ENCODE measurements around the gene TAS2R30. TPM values are rescaled to one million over a fixed set of nuclear protein-coding genes. Genes with fewer than 3 reads are reported as not detected.

TAS2R30 gene
- total RNA-seq, 6 experiments from 2014 or later, result 0.26 to 0.46 (median 0.32) TPM

DNA sequence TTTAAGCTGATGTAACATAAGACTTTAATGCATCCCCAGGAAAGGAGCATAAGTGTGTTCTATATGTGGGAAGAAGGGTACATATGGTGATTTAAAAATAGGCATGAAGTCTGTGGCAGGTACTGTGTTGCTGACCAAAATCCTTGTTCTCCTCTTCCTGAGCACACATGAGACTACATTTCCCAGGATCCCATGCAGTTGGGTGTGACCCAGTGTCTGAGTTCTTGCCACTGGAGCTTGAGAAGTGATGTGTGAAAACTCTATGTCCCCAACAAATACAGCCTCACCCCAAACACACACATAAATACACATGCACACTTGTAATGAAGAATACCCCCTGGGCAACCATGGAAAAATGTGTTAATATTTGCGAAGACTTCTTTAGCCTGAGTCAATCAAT, 28.1 kb upstream of the TAS2R30 start:
- peaks cover 24% of the 10 kb centered on the region for H3K4me1 Mint-ChIP-seq (ENCODE audit: low read depth)
- no peaks in the 10 kb centered on the region for H3K9me3 Mint-ChIP-seq
- peaks cover 50% of the 10 kb centered on the region for H3K36me3 Mint-ChIP-seq (ENCODE audit: low read depth)
- DNase-seq, result no peak
- H3K27me3 Mint-ChIP-seq (ENCODE audit: insufficient read depth), result no peaks in the 10 kb centered on the region
- no peak for TF ChIP-seq CTCF (IDR thresholded peaks at IDR 0.05)
- H3K4me3 Mint-ChIP-seq, result no peak overlapping the region
- H3K27ac Mint-ChIP-seq, result no peak overlapping the region

DNA sequence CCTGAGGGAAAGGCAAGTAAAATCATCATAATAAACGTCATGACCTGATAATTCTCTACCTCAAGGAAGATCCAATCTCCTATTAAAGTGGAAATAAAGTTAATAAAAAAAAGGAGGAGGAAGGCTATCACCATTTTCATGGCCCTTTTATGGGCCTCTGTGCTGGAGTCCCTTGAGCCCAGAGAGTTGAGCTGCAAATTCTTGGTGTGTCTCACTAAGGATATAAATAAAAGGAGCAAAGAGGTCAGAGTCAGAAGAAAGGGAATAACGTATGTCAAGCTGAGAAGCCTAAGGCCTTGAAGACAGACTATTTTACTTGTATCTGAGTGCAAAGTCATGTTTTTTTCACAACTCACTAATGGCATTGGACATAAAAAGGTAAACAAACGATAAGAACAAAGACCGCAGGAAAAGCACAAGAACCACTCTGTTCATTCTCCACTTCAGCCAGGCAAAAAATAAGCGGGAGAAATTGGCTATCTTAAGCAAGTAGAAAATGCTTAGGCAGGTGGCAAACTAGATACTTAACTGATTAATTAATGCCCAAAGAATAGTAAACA, 24.5 kb upstream of the TAS2R30 start:
- Mint-ChIP-seq H3K27me3 (ENCODE audit: insufficient read depth) (no peaks in the 10 kb centered on the region), H3K27ac (no peak overlapping the region), H3K4me3 (no peak overlapping the region), H3K36me3 (ENCODE audit: low read depth) (peaks cover 56% of the 10 kb centered on the region), H3K4me1 (ENCODE audit: low read depth) (peaks cover 10% of the 10 kb centered on the region), H3K9me3 (peaks cover 4% of the 10 kb centered on the region)
- TF ChIP-seq CTCF (IDR thresholded peaks at IDR 0.05), result no peak
- no peak for DNase-seq

DNA sequence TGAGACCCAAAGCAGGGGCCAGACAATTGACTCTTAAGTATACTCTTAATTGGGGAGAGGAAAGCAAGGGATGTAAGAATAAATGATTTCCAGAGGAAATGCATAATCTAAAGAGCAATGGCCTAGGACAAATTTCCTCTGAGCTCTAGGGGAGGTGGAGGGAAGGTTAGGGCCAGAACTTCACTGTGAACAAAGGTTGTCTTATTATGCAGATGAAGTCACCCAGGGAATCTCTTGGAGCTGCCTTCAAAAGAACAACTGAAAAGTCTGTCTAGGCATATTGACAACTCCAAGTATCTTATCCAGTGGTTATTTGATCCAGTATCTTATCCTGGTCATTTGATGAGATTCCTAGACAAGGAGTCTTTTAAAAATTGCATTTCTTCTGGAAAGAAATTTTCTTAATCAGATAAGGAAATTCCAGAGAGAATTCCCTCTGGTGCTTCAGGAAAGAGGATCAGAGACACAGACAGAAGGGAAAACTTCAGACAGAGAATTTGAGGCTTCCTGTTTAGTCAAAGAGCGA, 20.0 kb upstream of the TAS2R30 start:
- Mint-ChIP-seq H3K27me3 (ENCODE audit: insufficient read depth) (no peaks in the 10 kb centered on the region), H3K36me3 (ENCODE audit: low read depth) (peaks cover 49% of the 10 kb centered on the region), H3K9me3 (peaks cover 4% of the 10 kb centered on the region), H3K4me3 (no peak overlapping the region), H3K27ac (no peak overlapping the region), H3K4me1 (ENCODE audit: low read depth) (no peaks in the 10 kb centered on the region)
- no peak for DNase-seq
- TF ChIP-seq CTCF (IDR thresholded peaks at IDR 0.05), result no peak

GRCh38 chr12:11152725-11153124, 18.3 kb upstream of the TAS2R30 start:
- DNase-seq, result no peak
- H3K4me1 Mint-ChIP-seq (ENCODE audit: low read depth), result no peaks in the 10 kb centered on the region
- H3K36me3 Mint-ChIP-seq (ENCODE audit: low read depth), result peaks cover 44% of the 10 kb centered on the region
- H3K9me3 Mint-ChIP-seq, result peaks cover 7% of the 10 kb centered on the region
- H3K27ac Mint-ChIP-seq, result no peak overlapping the region
- no peak for TF ChIP-seq CTCF (IDR thresholded peaks at IDR 0.05)
- no peaks in the 10 kb centered on the region for H3K27me3 Mint-ChIP-seq (ENCODE audit: insufficient read depth)
- H3K4me3 Mint-ChIP-seq, result no peak overlapping the region

- Mint-ChIP-seq H3K4me1 (ENCODE audit: low read depth) (no peaks in the 10 kb centered on the region), H3K27ac (no peak overlapping the region), H3K36me3 (ENCODE audit: low read depth) (peaks cover 36% of the 10 kb centered on the region), H3K4me3 (no peak overlapping the region), H3K9me3 (peaks cover 3% of the 10 kb centered on the region), H3K27me3 (ENCODE audit: insufficient read depth) (no peaks in the 10 kb centered on the region)
- TF ChIP-seq CTCF (IDR thresholded peaks at IDR 0.05), result no peak
- DNase-seq, result no peak
Observed at GRCh38 chr12:11150832-11151231, 16.4 kb upstream of the TAS2R30 start.

All from HFFc6 (cell line).